ENCODE results near the gene GREB1L.

Gene GREB1L

GRCh38 chr18:21458310-21458709, 216.3 kb downstream of the GREB1L start:
- no peak for TF ChIP-seq POLR2AphosphoS5 (IDR thresholded peaks at IDR 0.05; ENCODE audit: low read depth, low read length)
- no peak for TF ChIP-seq REST (IDR thresholded peaks at IDR 0.05; ENCODE audit: insufficient read depth in 1 of 2, low read depth in 2 of 2, low read length in 2 of 2)
- TF ChIP-seq FOXP2 (optimal IDR thresholded peaks at IDR 0.05; ENCODE audit: borderline replicate concordance, extremely low read depth, extremely low read length, insufficient read depth): no peak
- no peak for TF ChIP-seq SIN3A (IDR thresholded peaks at IDR 0.05; ENCODE audit: borderline replicate concordance, insufficient read depth, low read length)
- no peak for TF ChIP-seq TAF1 (IDR thresholded peaks at IDR 0.05; ENCODE audit: borderline replicate concordance, insufficient read depth, low read length)

- TF ChIP-seq TAF1 (IDR thresholded peaks at IDR 0.05; ENCODE audit: borderline replicate concordance, insufficient read depth, low read length): no peak
- no peak for TF ChIP-seq FOXP2 (optimal IDR thresholded peaks at IDR 0.05; ENCODE audit: borderline replicate concordance, extremely low read depth, extremely low read length, insufficient read depth)
- TF ChIP-seq REST (IDR thresholded peaks at IDR 0.05; ENCODE audit: insufficient read depth in 1 of 2, low read depth in 2 of 2, low read length in 2 of 2): no peak
- TF ChIP-seq POLR2AphosphoS5 (IDR thresholded peaks at IDR 0.05; ENCODE audit: low read depth, low read length): no peak
- no peak for TF ChIP-seq SIN3A (IDR thresholded peaks at IDR 0.05; ENCODE audit: borderline replicate concordance, insufficient read depth, low read length)
Measured at GRCh38 chr18:21458788-21459187, 216.8 kb downstream of the GREB1L start.

GRCh38 chr18:21459706-21460286, 217.8 kb downstream of the GREB1L start:
- TF ChIP-seq SIN3A (IDR thresholded peaks at IDR 0.05; ENCODE audit: borderline replicate concordance, insufficient read depth, low read length) (no peak), FOXP2 (optimal IDR thresholded peaks at IDR 0.05; ENCODE audit: borderline replicate concordance, extremely low read depth, extremely low read length, insufficient read depth) (no peak)

GRCh38 chr18:21461460-21461859, 219.4 kb downstream of the GREB1L start:
- no peak for TF ChIP-seq FOXP2 (optimal IDR thresholded peaks at IDR 0.05; ENCODE audit: borderline replicate concordance, extremely low read depth, extremely low read length, insufficient read depth)
- no peak for TF ChIP-seq POLR2AphosphoS5 (IDR thresholded peaks at IDR 0.05; ENCODE audit: low read depth, low read length)
- TF ChIP-seq TAF1 (IDR thresholded peaks at IDR 0.05; ENCODE audit: borderline replicate concordance, insufficient read depth, low read length): no peak
- no peak for TF ChIP-seq REST (IDR thresholded peaks at IDR 0.05; ENCODE audit: insufficient read depth in 1 of 2, low read depth in 2 of 2, low read length in 2 of 2)
- TF ChIP-seq SIN3A (IDR thresholded peaks at IDR 0.05; ENCODE audit: borderline replicate concordance, insufficient read depth, low read length): no peak

GRCh38 chr18:21463718-21464117, 221.7 kb downstream of the GREB1L start:
- no peak for TF ChIP-seq FOXP2 (optimal IDR thresholded peaks at IDR 0.05; ENCODE audit: borderline replicate concordance, extremely low read depth, extremely low read length, insufficient read depth)

GRCh38 chr18:21468514-21469164, 226.6 kb downstream of the GREB1L start:
- TF ChIP-seq POLR2AphosphoS5 (IDR thresholded peaks at IDR 0.05; ENCODE audit: low read depth, low read length): no peak
- TF ChIP-seq REST (IDR thresholded peaks at IDR 0.05; ENCODE audit: insufficient read depth in 1 of 2, low read depth in 2 of 2, low read length in 2 of 2): no peak
- no peak for TF ChIP-seq TAF1 (IDR thresholded peaks at IDR 0.05; ENCODE audit: borderline replicate concordance, insufficient read depth, low read length)
- TF ChIP-seq FOXP2 (optimal IDR thresholded peaks at IDR 0.05; ENCODE audit: borderline replicate concordance, extremely low read depth, extremely low read length, insufficient read depth): no peak
- TF ChIP-seq SIN3A (IDR thresholded peaks at IDR 0.05; ENCODE audit: borderline replicate concordance, insufficient read depth, low read length): no peak

Measured in PFSK-1 (cell line).